ENCODE data around the gene ARNT2.

The ARNT2 gene

GRCh38 chr15:80564056-80564455 lies 159.9 kb downstream of the ARNT2 start:
- H2AFZ ChIP-seq (ENCODE audit: low read depth), result no peak overlapping the region
- no peak overlapping the region for H3K4me3 ChIP-seq (IDR thresholded peaks at IDR 0.05; ENCODE audit: insufficient read depth, low read depth, low read length)
- TF ChIP-seq CTCF (conservative IDR thresholded peaks at IDR 0.05; ENCODE audit: low read depth, low read length), result no peak
- no peaks in the 10 kb centered on the region for H4K20me1 ChIP-seq (ENCODE audit: insufficient read depth)
- no peaks in the 10 kb centered on the region for H3K4me1 ChIP-seq (ENCODE audit: low read depth, poor library complexity, severe bottlenecking)
- H3K9ac ChIP-seq, result no peak overlapping the region
- H3K36me3 ChIP-seq (ENCODE audit: insufficient read depth), result no peaks in the 10 kb centered on the region
- H3K27me3 ChIP-seq (ENCODE audit: insufficient read depth, low read depth), result no peaks in the 10 kb centered on the region
- no peak overlapping the region for H3K4me2 ChIP-seq
- H3K79me2 ChIP-seq (ENCODE audit: insufficient read depth, low read depth), result no peaks in the 10 kb centered on the region
- H3K27ac ChIP-seq, result no peak overlapping the region

GRCh38 chr15:80565398-80565797 lies 161.2 kb downstream of the ARNT2 start:
- H3K36me3 ChIP-seq (ENCODE audit: insufficient read depth), result no peaks in the 10 kb centered on the region
- H3K4me2 ChIP-seq, result no peak overlapping the region
- no peaks in the 10 kb centered on the region for H4K20me1 ChIP-seq (ENCODE audit: insufficient read depth)
- H2AFZ ChIP-seq (ENCODE audit: low read depth), result no peak overlapping the region
- H3K79me2 ChIP-seq (ENCODE audit: insufficient read depth, low read depth), result no peaks in the 10 kb centered on the region
- no peak overlapping the region for H3K9ac ChIP-seq
- H3K4me1 ChIP-seq (ENCODE audit: low read depth, poor library complexity, severe bottlenecking), result no peaks in the 10 kb centered on the region
- no peak overlapping the region for H3K4me3 ChIP-seq (IDR thresholded peaks at IDR 0.05; ENCODE audit: insufficient read depth, low read depth, low read length)
- H3K27me3 ChIP-seq (ENCODE audit: insufficient read depth, low read depth), result no peaks in the 10 kb centered on the region
- TF ChIP-seq CTCF (conservative IDR thresholded peaks at IDR 0.05; ENCODE audit: low read depth, low read length), result no peak
- H3K27ac ChIP-seq, result no peak overlapping the region

GRCh38 chr15:80565988-80566387 lies 161.8 kb downstream of the ARNT2 start:
- no peak for TF ChIP-seq CTCF (conservative IDR thresholded peaks at IDR 0.05; ENCODE audit: low read depth, low read length)
- Histone ChIP-seq H4K20me1 (ENCODE audit: insufficient read depth) (no peaks in the 10 kb centered on the region), H3K9ac (no peak overlapping the region), H2AFZ (ENCODE audit: low read depth) (no peak overlapping the region), H3K79me2 (ENCODE audit: insufficient read depth, low read depth) (no peaks in the 10 kb centered on the region), H3K27me3 (ENCODE audit: insufficient read depth, low read depth) (no peaks in the 10 kb centered on the region), H3K36me3 (ENCODE audit: insufficient read depth) (no peaks in the 10 kb centered on the region), H3K4me1 (ENCODE audit: low read depth, poor library complexity, severe bottlenecking) (no peaks in the 10 kb centered on the region), H3K27ac (no peak overlapping the region), H3K4me3 (IDR thresholded peaks at IDR 0.05; ENCODE audit: insufficient read depth, low read depth, low read length) (no peak overlapping the region), H3K4me2 (no peak overlapping the region)

GRCh38 chr15:80567721-80568157 lies 163.6 kb downstream of the ARNT2 start:
- Histone ChIP-seq H3K4me2 (no peak overlapping the region), H4K20me1 (ENCODE audit: insufficient read depth) (no peaks in the 10 kb centered on the region), H2AFZ (ENCODE audit: low read depth) (no peak overlapping the region), H3K27me3 (ENCODE audit: insufficient read depth, low read depth) (no peaks in the 10 kb centered on the region), H3K9ac (no peak overlapping the region), H3K4me3 (IDR thresholded peaks at IDR 0.05; ENCODE audit: insufficient read depth, low read depth, low read length) (no peak overlapping the region), H3K27ac (no peak overlapping the region), H3K4me1 (ENCODE audit: low read depth, poor library complexity, severe bottlenecking) (no peaks in the 10 kb centered on the region), H3K36me3 (ENCODE audit: insufficient read depth) (no peaks in the 10 kb centered on the region), H3K79me2 (ENCODE audit: insufficient read depth, low read depth) (no peaks in the 10 kb centered on the region)
- TF ChIP-seq CTCF (conservative IDR thresholded peaks at IDR 0.05; ENCODE audit: low read depth, low read length), result peak; percentile 53

Data from KMS-11 (cell line).